HepG2 (cell line): ENCODE data around the gene THEM4. TPM values are rescaled to one million over a fixed set of nuclear protein-coding genes. Genes with fewer than 3 reads are reported as not detected.
A peak's percentile ranks its signal among the peaks of the same experiment; 100 is the strongest.

ENCODE experiments used
- ETV5 ChIP-seq: IDR thresholded peaks from 2 replicates; pipeline ENCODE4 v1.6.1; 2018; ENCODE audit warnings: missing biosample characterization, missing genetic modification reagents, inconsistent platforms, borderline replicate concordance
- KMT2A ChIP-seq: sonication (generic); formaldehyde crosslinking; IDR thresholded peaks from 2 replicates; pipeline ENCODE4 v1.4.0; 2020; ENCODE audit warnings: missing genetic modification reagents
- NCOA1 ChIP-seq: sonication (generic); formaldehyde crosslinking; IDR thresholded peaks from 2 replicates; pipeline ENCODE4 v1.9.0; 2021; ENCODE audit warnings: missing genetic modification reagents
- NR2C2 ChIP-seq: sonication (generic); formaldehyde crosslinking; IDR thresholded peaks from 2 replicates; pipeline ENCODE4 v1.4.0; 2020; ENCODE audit warnings: missing genetic modification reagents, mild to moderate bottlenecking, moderate library complexity, borderline replicate concordance
- POLR2A ChIP-seq, 2 experiments: IDR thresholded peaks; 2 replicates each; pipeline ENCODE4 v1.6.1; 2011; ENCODE audit warnings: low read depth in 2 of 2, low read length in 2 of 2, mild to moderate bottlenecking in 1 of 2, moderate library complexity in 1 of 2; ENCODE audit not compliant: insufficient read depth in 1 of 2
- POLR2G ChIP-seq: fragments of 200-400 bp; formaldehyde crosslinking; IDR thresholded peaks from 2 replicates; pipeline ENCODE4 v1.6.1; 2018; ENCODE audit warnings: mild to moderate bottlenecking, low read depth, low read length, moderate library complexity
- SAP130 ChIP-seq: IDR thresholded peaks from 2 replicates; pipeline ENCODE4 v1.6.1; 2016; ENCODE audit warnings: low read depth
- TSC22D2 ChIP-seq: sonication (generic); formaldehyde crosslinking; IDR thresholded peaks from 2 replicates; pipeline ENCODE4 v1.5.1; 2020; ENCODE audit warnings: missing genetic modification reagents, mild to moderate bottlenecking, borderline replicate concordance
- YEATS2 ChIP-seq: sonication (generic); formaldehyde crosslinking; IDR thresholded peaks from 2 replicates; pipeline ENCODE4 v1.4.0; 2020; ENCODE audit warnings: missing genetic modification reagents, borderline replicate concordance
- ZNF224 ChIP-seq: sonication (generic); formaldehyde crosslinking; IDR thresholded peaks from 2 replicates; pipeline ENCODE4 v1.5.0; 2020; ENCODE audit warnings: mild to moderate bottlenecking, missing genetic modification reagents
- ZNF792 ChIP-seq: IDR thresholded peaks from 2 replicates; pipeline ENCODE4 v1.6.1; 2016
- polyA plus RNA-seq, 8 experiments: library from polyadenylated mRNA; depleted of rRNA in 3 of 8; stranded (reverse) in 7 of 8; unstranded in 1 of 8; fragments of >200 nt; fragmentation: Illumina TruSeq in 4 of 8; extraction: Trizol in 4 of 8; gene quantifications; 2 replicates each; pipeline versions ENCODE4 v1.2.1 to v1.2.3, GENCODE V29; 2011 to 2016; ENCODE audit warnings: low read depth in 4 of 8, missing spikeins in 1 of 8, mixed read lengths in 1 of 8; ENCODE audit not compliant: insufficient read depth in 1 of 8
- total RNA-seq, 5 experiments: library from RNA; depleted of rRNA; stranded (reverse); fragments of >200 nt; fragmentation: Illumina TruSeq; extraction: Trizol; gene quantifications; 2 replicates each; pipeline ENCODE4 v1.2.3, GENCODE V29; 2016; ENCODE audit warnings: low read depth in 1 of 5
- TF ChIP-seq, protein P1 (sequence below), 2 experiments: sonication (generic) in 1 of 2; formaldehyde crosslinking in 1 of 2; IDR thresholded peaks; 2 replicates each; pipeline versions ENCODE4 v1.4.0 to v1.6.1; 2018 to 2020; ENCODE audit warnings: missing genetic modification reagents in 2 of 2, borderline replicate concordance in 1 of 2, low read depth in 1 of 2, mild to moderate bottlenecking in 1 of 2, missing biosample characterization in 1 of 2
- TF ChIP-seq, protein P2 (sequence below): sonication (generic); formaldehyde crosslinking; conservative IDR thresholded peaks from 2 replicates; pipeline ENCODE4 v1.4.0; 2020; ENCODE audit warnings: missing genetic modification reagents
- TF ChIP-seq, protein P3 (sequence below): sonication (generic); formaldehyde crosslinking; IDR thresholded peaks from 2 replicates; pipeline ENCODE4 v1.5.1; 2020; ENCODE audit warnings: mild to moderate bottlenecking, missing genetic modification reagents, moderate library complexity
- TF ChIP-seq, protein P4 (sequence below): sonication (generic); formaldehyde crosslinking; IDR thresholded peaks from 2 replicates; pipeline ENCODE4 v1.8.1; 2023; ENCODE audit warnings: mild to moderate bottlenecking, moderate library complexity, missing genetic modification reagents
- TF ChIP-seq, protein P5 (sequence below): sonication (generic); formaldehyde crosslinking; IDR thresholded peaks from 2 replicates; pipeline ENCODE4 v1.5.0; 2020; ENCODE audit warnings: mild to moderate bottlenecking, missing genetic modification reagents

Gene THEM4
- total and polyA plus RNA-seq, 2 of the 13 experiments (the other 11 are each of a cell fraction or from before 2014, with no cell fraction given), result 10.9 to 13.9 TPM

DNA sequence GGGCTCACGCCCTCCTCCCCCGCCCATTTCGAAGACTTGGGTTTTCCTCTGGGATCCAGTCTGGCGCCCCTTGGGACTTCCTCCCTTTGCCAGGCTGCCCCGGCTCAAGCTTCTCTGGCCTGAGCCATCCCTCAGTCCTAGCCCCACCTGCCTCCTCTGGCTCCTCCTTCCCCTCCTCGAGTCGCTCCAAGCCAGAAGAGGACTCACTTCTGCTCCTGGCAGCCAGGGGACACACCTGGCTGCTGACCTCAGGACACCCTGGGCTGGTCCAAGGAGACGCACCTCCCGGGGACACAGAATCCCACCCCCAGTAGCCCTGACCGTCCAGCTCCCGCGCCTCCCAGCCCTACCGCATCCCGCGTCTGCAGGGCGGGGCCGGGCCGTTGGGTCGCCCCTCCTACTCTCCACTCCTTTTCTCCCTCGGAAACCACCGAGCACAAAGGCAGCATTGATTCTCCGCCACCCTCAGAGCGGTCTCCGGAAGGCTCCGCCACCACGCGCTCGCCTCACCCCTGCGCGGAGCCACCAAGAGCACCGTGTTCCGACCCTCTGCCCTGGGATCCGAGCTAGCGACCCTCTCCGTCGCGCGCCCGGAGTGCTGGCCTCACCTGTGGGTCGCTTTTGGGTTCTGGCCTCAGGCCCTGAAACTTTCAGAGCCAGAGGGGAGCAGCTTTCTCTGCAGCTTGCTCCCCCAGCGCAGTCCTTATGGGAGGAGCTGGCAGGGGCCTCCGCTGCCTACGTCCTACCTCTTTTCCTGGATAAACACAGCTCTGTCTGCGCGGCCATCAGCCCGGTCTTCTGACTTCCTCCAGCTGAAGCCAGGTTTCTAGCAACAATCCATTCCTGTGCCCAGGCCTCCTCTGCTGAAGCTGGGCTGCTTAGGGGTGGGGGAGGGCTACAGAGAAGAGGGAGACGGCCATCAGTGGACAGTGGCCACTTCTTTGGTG, 69.6 kb downstream of the THEM4 start, which contains the start of gene C2CD4D (continued):
- TF ChIP-seq, protein P1, sequence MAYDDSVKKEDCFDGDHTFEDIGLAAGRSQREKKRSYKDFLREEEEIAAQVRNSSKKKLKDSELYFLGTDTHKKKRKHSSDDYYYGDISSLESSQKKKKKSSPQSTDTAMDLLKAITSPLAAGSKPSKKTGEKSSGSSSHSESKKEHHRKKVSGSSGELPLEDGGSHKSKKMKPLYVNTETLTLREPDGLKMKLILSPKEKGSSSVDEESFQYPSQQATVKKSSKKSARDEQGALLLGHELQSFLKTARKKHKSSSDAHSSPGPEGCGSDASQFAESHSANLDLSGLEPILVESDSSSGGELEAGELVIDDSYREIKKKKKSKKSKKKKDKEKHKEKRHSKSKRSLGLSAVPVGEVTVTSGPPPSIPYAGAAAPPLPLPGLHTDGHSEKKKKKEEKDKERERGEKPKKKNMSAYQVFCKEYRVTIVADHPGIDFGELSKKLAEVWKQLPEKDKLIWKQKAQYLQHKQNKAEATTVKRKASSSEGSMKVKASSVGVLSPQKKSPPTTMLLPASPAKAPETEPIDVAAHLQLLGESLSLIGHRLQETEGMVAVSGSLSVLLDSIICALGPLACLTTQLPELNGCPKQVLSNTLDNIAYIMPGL (CRISPR knock-in tag; IDR thresholded peaks at IDR 0.05; ENCODE audit: borderline replicate concordance in 1 of 2, low read depth in 1 of 2), result peak in 1 of 2 experiments; percentile 25; a peak in 1 of 4 replicates
- peak; percentile 14; the same call in 1 of the 2 replicates for TF ChIP-seq ZNF792 (CRISPR knock-in tag)
- no peak for TF ChIP-seq NR2C2 (CRISPR knock-in tag)
- peak; percentile 70; the same call in 1 of the 2 replicates for TF ChIP-seq ETV5 (CRISPR knock-in tag)
- no peak for TF ChIP-seq NCOA1 (CRISPR knock-in tag)
- peak; percentile 40; the same call in 1 of the 2 replicates for TF ChIP-seq YEATS2 (CRISPR knock-in tag)
- TF ChIP-seq TSC22D2 (CRISPR knock-in tag), result no peak
- peak; percentile 41; the same call in 1 of the 2 replicates for TF ChIP-seq SAP130 (CRISPR knock-in tag)
- TF ChIP-seq, protein P2, sequence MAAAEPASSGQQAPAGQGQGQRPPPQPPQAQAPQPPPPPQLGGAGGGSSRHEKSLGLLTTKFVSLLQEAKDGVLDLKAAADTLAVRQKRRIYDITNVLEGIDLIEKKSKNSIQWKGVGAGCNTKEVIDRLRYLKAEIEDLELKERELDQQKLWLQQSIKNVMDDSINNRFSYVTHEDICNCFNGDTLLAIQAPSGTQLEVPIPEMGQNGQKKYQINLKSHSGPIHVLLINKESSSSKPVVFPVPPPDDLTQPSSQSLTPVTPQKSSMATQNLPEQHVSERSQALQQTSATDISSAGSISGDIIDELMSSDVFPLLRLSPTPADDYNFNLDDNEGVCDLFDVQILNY (CRISPR knock-in tag), result no peak
- TF ChIP-seq, protein P3, sequence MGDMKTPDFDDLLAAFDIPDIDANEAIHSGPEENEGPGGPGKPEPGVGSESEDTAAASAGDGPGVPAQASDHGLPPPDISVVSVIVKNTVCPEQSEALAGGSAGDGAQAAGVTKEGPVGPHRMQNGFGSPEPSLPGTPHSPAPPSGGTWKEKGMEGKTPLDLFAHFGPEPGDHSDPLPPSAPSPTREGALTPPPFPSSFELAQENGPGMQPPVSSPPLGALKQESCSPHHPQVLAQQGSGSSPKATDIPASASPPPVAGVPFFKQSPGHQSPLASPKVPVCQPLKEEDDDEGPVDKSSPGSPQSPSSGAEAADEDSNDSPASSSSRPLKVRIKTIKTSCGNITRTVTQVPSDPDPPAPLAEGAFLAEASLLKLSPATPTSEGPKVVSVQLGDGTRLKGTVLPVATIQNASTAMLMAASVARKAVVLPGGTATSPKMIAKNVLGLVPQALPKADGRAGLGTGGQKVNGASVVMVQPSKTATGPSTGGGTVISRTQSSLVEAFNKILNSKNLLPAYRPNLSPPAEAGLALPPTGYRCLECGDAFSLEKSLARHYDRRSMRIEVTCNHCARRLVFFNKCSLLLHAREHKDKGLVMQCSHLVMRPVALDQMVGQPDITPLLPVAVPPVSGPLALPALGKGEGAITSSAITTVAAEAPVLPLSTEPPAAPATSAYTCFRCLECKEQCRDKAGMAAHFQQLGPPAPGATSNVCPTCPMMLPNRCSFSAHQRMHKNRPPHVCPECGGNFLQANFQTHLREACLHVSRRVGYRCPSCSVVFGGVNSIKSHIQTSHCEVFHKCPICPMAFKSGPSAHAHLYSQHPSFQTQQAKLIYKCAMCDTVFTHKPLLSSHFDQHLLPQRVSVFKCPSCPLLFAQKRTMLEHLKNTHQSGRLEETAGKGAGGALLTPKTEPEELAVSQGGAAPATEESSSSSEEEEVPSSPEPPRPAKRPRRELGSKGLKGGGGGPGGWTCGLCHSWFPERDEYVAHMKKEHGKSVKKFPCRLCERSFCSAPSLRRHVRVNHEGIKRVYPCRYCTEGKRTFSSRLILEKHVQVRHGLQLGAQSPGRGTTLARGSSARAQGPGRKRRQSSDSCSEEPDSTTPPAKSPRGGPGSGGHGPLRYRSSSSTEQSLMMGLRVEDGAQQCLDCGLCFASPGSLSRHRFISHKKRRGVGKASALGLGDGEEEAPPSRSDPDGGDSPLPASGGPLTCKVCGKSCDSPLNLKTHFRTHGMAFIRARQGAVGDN (CRISPR knock-in tag), result peak; percentile 84
- peak; percentile 37; the same call in 1 of the 2 replicates for TF ChIP-seq ZNF224 (CRISPR knock-in tag)
- TF ChIP-seq, protein P4, sequence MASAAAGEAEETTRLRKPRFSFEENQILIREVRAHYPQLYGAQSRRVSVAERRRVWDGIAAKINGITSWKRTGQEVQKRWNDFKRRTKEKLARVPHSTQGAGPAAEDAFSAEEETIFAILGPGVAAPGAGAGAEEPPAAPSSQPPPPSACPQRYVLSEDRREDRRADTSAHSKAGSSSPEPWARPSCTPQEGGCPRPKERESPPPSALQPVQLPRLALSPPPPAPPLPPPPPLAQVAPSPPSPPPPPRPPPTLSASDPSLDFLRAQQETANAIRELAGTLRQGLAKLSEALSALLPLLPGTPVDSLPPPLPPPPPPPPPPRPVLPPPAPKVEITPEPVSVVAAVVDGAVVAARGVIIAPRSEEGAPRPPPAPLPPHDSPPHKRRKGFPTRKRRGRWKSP (CRISPR knock-in tag), result peak; percentile 37; the same call in 1 of the 2 replicates
- peak; percentile 84 for TF ChIP-seq POLR2G
- no peak for TF ChIP-seq KMT2A (CRISPR knock-in tag)
- peak; percentile 55 to 57; a peak in 3 of 4 replicates for TF ChIP-seq POLR2A (IDR thresholded peaks at IDR 0.05; ENCODE audit: insufficient read depth in 1 of 2, low read depth in 2 of 2, low read length in 2 of 2)
- TF ChIP-seq, protein P5, sequence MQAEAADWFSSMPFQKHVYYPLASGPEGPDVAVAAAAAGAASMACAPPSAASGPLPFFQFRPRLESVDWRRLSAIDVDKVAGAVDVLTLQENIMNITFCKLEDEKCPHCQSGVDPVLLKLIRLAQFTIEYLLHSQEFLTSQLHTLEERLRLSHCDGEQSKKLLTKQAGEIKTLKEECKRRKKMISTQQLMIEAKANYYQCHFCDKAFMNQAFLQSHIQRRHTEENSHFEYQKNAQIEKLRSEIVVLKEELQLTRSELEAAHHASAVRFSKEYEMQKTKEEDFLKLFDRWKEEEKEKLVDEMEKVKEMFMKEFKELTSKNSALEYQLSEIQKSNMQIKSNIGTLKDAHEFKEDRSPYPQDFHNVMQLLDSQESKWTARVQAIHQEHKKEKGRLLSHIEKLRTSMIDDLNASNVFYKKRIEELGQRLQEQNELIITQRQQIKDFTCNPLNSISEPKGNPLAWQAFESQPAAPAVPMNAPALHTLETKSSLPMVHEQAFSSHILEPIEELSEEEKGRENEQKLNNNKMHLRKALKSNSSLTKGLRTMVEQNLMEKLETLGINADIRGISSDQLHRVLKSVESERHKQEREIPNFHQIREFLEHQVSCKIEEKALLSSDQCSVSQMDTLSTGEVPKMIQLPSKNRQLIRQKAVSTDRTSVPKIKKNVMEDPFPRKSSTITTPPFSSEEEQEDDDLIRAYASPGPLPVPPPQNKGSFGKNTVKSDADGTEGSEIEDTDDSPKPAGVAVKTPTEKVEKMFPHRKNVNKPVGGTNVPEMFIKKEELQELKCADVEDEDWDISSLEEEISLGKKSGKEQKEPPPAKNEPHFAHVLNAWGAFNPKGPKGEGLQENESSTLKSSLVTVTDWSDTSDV (CRISPR knock-in tag), result 0 out of 2 replicates have a peak, but pooled peaks have one; percentile 79
